HepG2 (cell line): ENCODE results near the gene MT1A. TPM values are rescaled to one million over a fixed set of nuclear protein-coding genes. Genes with fewer than 3 reads are reported as not detected.

Source experiments
- ATF5 ChIP-seq: sonication (generic); formaldehyde crosslinking; IDR thresholded peaks from 2 replicates; pipeline ENCODE4 v1.4.0; 2020; ENCODE audit warnings: mild to moderate bottlenecking, low read depth, missing genetic modification reagents
- CBFB ChIP-seq: sonication (generic); formaldehyde crosslinking; IDR thresholded peaks from 2 replicates; pipeline ENCODE4 v1.4.0; 2020; ENCODE audit warnings: missing genetic modification reagents
- CBX2 ChIP-seq, 2 experiments: fragments of 200-600 bp in 1 of 2; sonication (generic); formaldehyde crosslinking in 1 of 2; IDR thresholded peaks; 2 replicates each; pipeline versions ENCODE4 v1.7.0 to v1.8.1; 2018 to 2022; ENCODE audit warnings: low read depth in 2 of 2, low read length in 1 of 2, mild to moderate bottlenecking in 1 of 2, missing genetic modification reagents in 1 of 2
- CEBPB ChIP-seq: IDR thresholded peaks from 2 replicates; pipeline ENCODE4 v1.6.1; 2011; ENCODE audit warnings: low read depth, low read length, improper control_type of control experiment, borderline replicate concordance
- DMTF1 ChIP-seq: sonication (generic); formaldehyde crosslinking; IDR thresholded peaks from 2 replicates; pipeline ENCODE4 v1.4.0; 2020; ENCODE audit warnings: mild to moderate bottlenecking, missing genetic modification reagents
- HINFP ChIP-seq: sonication (generic); formaldehyde crosslinking; IDR thresholded peaks from 2 replicates; pipeline ENCODE4 v1.4.0; 2020; ENCODE audit warnings: low read depth, mild to moderate bottlenecking, missing genetic modification reagents
- HOXA5 ChIP-seq: sonication (generic); formaldehyde crosslinking; IDR thresholded peaks from 2 replicates; pipeline ENCODE4 v1.4.0; 2020; ENCODE audit warnings: missing genetic modification reagents
- MAFG ChIP-seq: sonication (generic); formaldehyde crosslinking; IDR thresholded peaks from 2 replicates; pipeline ENCODE4 v1.5.1; 2020; ENCODE audit warnings: mild to moderate bottlenecking, missing genetic modification reagents
- NFRKB ChIP-seq: fragments of 450-650 bp; IDR thresholded peaks from 2 replicates; pipeline ENCODE4 v1.6.1; 2017
- NRL ChIP-seq: sonication (generic); formaldehyde crosslinking; IDR thresholded peaks from 2 replicates; pipeline ENCODE4 v1.5.0; 2020; ENCODE audit warnings: missing genetic modification reagents, mild to moderate bottlenecking, moderate library complexity, borderline replicate concordance
- PITX1 ChIP-seq: sonication (generic); formaldehyde crosslinking; IDR thresholded peaks from 2 replicates; pipeline ENCODE4 v1.5.1; 2020; ENCODE audit warnings: mild to moderate bottlenecking, missing genetic modification reagents
- RXRA ChIP-seq: sonication (generic); formaldehyde crosslinking; IDR thresholded peaks from 2 replicates; pipeline ENCODE4 v1.5.1; 2020; ENCODE audit warnings: missing genetic modification reagents
- SOX5 ChIP-seq: IDR thresholded peaks from 2 replicates; pipeline ENCODE4 v1.6.1; 2016; ENCODE audit warnings: borderline replicate concordance
- SYNCRIP ChIP-seq: fragments of 200-400 bp; formaldehyde crosslinking; IDR thresholded peaks from 2 replicates; pipeline ENCODE4 v1.6.1; 2018; ENCODE audit warnings: mild to moderate bottlenecking, low read depth, low read length; ENCODE audit not compliant: insufficient read depth
- TEF ChIP-seq: sonication (generic); formaldehyde crosslinking; IDR thresholded peaks from 2 replicates; pipeline ENCODE4 v1.5.0; 2020; ENCODE audit warnings: missing genetic modification reagents
- YEATS2 ChIP-seq: sonication (generic); formaldehyde crosslinking; IDR thresholded peaks from 2 replicates; pipeline ENCODE4 v1.4.0; 2020; ENCODE audit warnings: missing genetic modification reagents, borderline replicate concordance
- ZBTB26 ChIP-seq: IDR thresholded peaks from 2 replicates; pipeline ENCODE4 v1.6.1; 2016; ENCODE audit warnings: missing compliant biosample characterization, missing genetic modification reagents, borderline replicate concordance
- ZKSCAN5 ChIP-seq: sonication (generic); formaldehyde crosslinking; IDR thresholded peaks from 2 replicates; pipeline ENCODE4 v1.5.1; 2020; ENCODE audit warnings: mild to moderate bottlenecking, missing genetic modification reagents
- ZNF121 ChIP-seq: sonication (generic); formaldehyde crosslinking; IDR thresholded peaks from 2 replicates; pipeline ENCODE4 v1.5.0; 2020; ENCODE audit warnings: mild to moderate bottlenecking, missing genetic modification reagents
- ZNF383 ChIP-seq: sonication (generic); formaldehyde crosslinking; IDR thresholded peaks from 2 replicates; pipeline ENCODE4 v1.4.0; 2020; ENCODE audit warnings: missing genetic modification reagents, mild to moderate bottlenecking, borderline replicate concordance
- ZNF550 ChIP-seq: sonication (generic); formaldehyde crosslinking; IDR thresholded peaks from 2 replicates; pipeline ENCODE4 v1.4.0; 2020; ENCODE audit warnings: mild to moderate bottlenecking, missing genetic modification reagents, borderline replicate concordance
- ZNF564 ChIP-seq: sonication (generic); formaldehyde crosslinking; IDR thresholded peaks from 2 replicates; pipeline ENCODE4 v1.8.1; 2023; ENCODE audit warnings: mild to moderate bottlenecking, missing genetic modification reagents
- ZNF607 ChIP-seq: sonication (generic); formaldehyde crosslinking; IDR thresholded peaks from 2 replicates; pipeline ENCODE4 v1.5.1; 2020; ENCODE audit warnings: missing genetic modification reagents, mild to moderate bottlenecking, borderline replicate concordance
- ZNF775 ChIP-seq: sonication (generic); formaldehyde crosslinking; IDR thresholded peaks from 2 replicates; pipeline ENCODE4 v1.4.0; 2020; ENCODE audit warnings: missing genetic modification reagents, mild to moderate bottlenecking, moderate library complexity, borderline replicate concordance
- polyA plus RNA-seq, 8 experiments: library from polyadenylated mRNA; depleted of rRNA in 3 of 8; stranded (reverse) in 7 of 8; unstranded in 1 of 8; fragments of >200 nt; fragmentation: Illumina TruSeq in 4 of 8; extraction: Trizol in 4 of 8; gene quantifications; 2 replicates each; pipeline versions ENCODE4 v1.2.1 to v1.2.3, GENCODE V29; 2011 to 2016; ENCODE audit warnings: low read depth in 4 of 8, missing spikeins in 1 of 8, mixed read lengths in 1 of 8; ENCODE audit not compliant: insufficient read depth in 1 of 8
- total RNA-seq, 5 experiments: library from RNA; depleted of rRNA; stranded (reverse); fragments of >200 nt; fragmentation: Illumina TruSeq; extraction: Trizol; gene quantifications; 2 replicates each; pipeline ENCODE4 v1.2.3, GENCODE V29; 2016; ENCODE audit warnings: low read depth in 1 of 5

Gene MT1A
- total and polyA plus RNA-seq, 2 of the 13 experiments (the other 11 are each of a cell fraction or from before 2014, with no cell fraction given), result 8.3 to 10.4 TPM

GRCh38 chr16:56607109-56607618 is 31.3 kb upstream of the MT1A start (continued):
- TF ChIP-seq RXRA (CRISPR knock-in tag) (peak; percentile 94), ZNF775 (peak; percentile 82; the same call in 1 of the 2 replicates), HOXA5 (peak; percentile 75; the same call in 1 of the 2 replicates), ZKSCAN5 (no peak), CBX2 (IDR thresholded peaks at IDR 0.05; ENCODE audit: low read depth, low read length) (no peak), CBX2 (CRISPR knock-in tag; IDR thresholded peaks at IDR 0.05; ENCODE audit: low read depth) (no peak; the same call in 1 of the 2 replicates), HINFP (CRISPR knock-in tag) (peak; percentile 90), CEBPB (peak; percentile 74; the same call in 1 of the 2 replicates), ZNF383 (CRISPR knock-in tag) (no peak; the same call in 1 of the 2 replicates), PITX1 (CRISPR knock-in tag) (peak; percentile 88), ZNF121 (CRISPR knock-in tag) (no peak; the same call in 1 of the 2 replicates), YEATS2 (CRISPR knock-in tag) (peak; percentile 47), NFRKB (no peak), SYNCRIP (no peak), TEF (CRISPR knock-in tag) (0 out of 2 replicates have a peak, but pooled peaks have one; percentile 10), CBFB (CRISPR knock-in tag) (peak; percentile 93), NRL (CRISPR knock-in tag) (peak; percentile 90), DMTF1 (CRISPR knock-in tag) (no peak; the same call in 1 of the 2 replicates), ZNF564 (CRISPR knock-in tag) (peak; percentile 77; the same call in 1 of the 2 replicates), SOX5 (CRISPR knock-in tag) (peak; percentile 70), ATF5 (0 out of 2 replicates have a peak, but pooled peaks have one; percentile 42), ZNF550 (CRISPR knock-in tag) (no peak), MAFG (CRISPR knock-in tag) (no peak), ZBTB26 (CRISPR knock-in tag) (peak; percentile 82), ZNF607 (no peak)
